ENCODE measurements around the gene NECTIN4.
"Not testable (repeated sequence)": the region's sequence is repeated elsewhere in the genome, so short reads cannot be mapped to it uniquely, and the experiment has no call there.

NECTIN4 gene

GRCh38 chr1:161054232-161054631 lies 35.1 kb downstream of the NECTIN4 start:
- no peak for DNase-seq (ENCODE audit: low spot score)

GRCh38 chr1:161052899-161053298 lies 36.5 kb downstream of the NECTIN4 start:
- no peak for DNase-seq (ENCODE audit: low spot score)

- DNase-seq (ENCODE audit: low spot score), result no peak
These were observed 38.1 kb downstream of the NECTIN4 start for GRCh38 chr1:161051219-161051618.

- no peak for DNase-seq (ENCODE audit: low spot score)
These were observed 40.2 kb downstream of the NECTIN4 start for GRCh38 chr1:161048949-161049722.

GRCh38 chr1:161047436-161048420 lies 41.6 kb downstream of the NECTIN4 start:
- DNase-seq (ENCODE audit: low spot score), result no peak

- no peak for DNase-seq (ENCODE audit: low spot score)
These were observed 42.6 kb downstream of the NECTIN4 start for GRCh38 chr1:161046605-161047228.

GRCh38 chr1:161045736-161046604 lies 43.4 kb downstream of the NECTIN4 start, which contains the start of gene USF1:
USF1 (minus strand) TSS chr1:161045977; CDS start chr1:161043275, 2,702 bp downstream.
- peak; percentile 98 for DNase-seq (ENCODE audit: low spot score)

- peak; percentile 80 for DNase-seq (ENCODE audit: low spot score)
These were observed 44.2 kb downstream of the NECTIN4 start for GRCh38 chr1:161044908-161045735.

- no peak for DNase-seq (ENCODE audit: low spot score)
These were observed 44.8 kb downstream of the NECTIN4 start for GRCh38 chr1:161044535-161044907.

GRCh38 chr1:161039546-161039945 lies 49.8 kb downstream of the NECTIN4 start:
- no peak for DNase-seq (ENCODE audit: low spot score)

GRCh38 chr1:161039154-161039545 lies 50.2 kb downstream of the NECTIN4 start:
- no peak for DNase-seq (ENCODE audit: low spot score)

GRCh38 chr1:161038523-161039153 lies 50.7 kb downstream of the NECTIN4 start, which contains the start of gene TSTD1:
TSTD1 (minus strand) TSS chr1:161038964; CDS start chr1:161038889, 75 bp downstream.
- no peak for DNase-seq (ENCODE audit: low spot score)

GRCh38 chr1:161037661-161038522 lies 51.5 kb downstream of the NECTIN4 start:
- DNase-seq (ENCODE audit: low spot score), result no peak

GRCh38 chr1:161033751-161034150 lies 55.6 kb downstream of the NECTIN4 start:
- no peak for DNase-seq (ENCODE audit: low spot score)

- DNase-seq (ENCODE audit: low spot score), result no peak
These were observed 56.9 kb downstream of the NECTIN4 start for GRCh38 chr1:161032409-161032808.

GRCh38 chr1:161031874-161032273 lies 57.5 kb downstream of the NECTIN4 start:
- no peak for DNase-seq (ENCODE audit: low spot score)

GRCh38 chr1:161029466-161029865 lies 59.9 kb downstream of the NECTIN4 start:
- not testable (repeated sequence) for DNase-seq (ENCODE audit: low spot score)

GRCh38 chr1:161026954-161027353 lies 62.4 kb downstream of the NECTIN4 start:
- not testable (repeated sequence) for DNase-seq (ENCODE audit: low spot score)

- not testable (repeated sequence) for DNase-seq (ENCODE audit: low spot score)
These were observed 66.9 kb downstream of the NECTIN4 start for GRCh38 chr1:161022432-161022831.

All from AG08395 (cell line).